Activated CD4-positive, alpha-beta T cell treated with anti-CD3 and anti-CD28 coated beads, Interleukin-2, Interleukin-6, amounts not matched to agents 100 ng/mL and 50 ng/mL, durations not matched to agents 16 hours and 8 hours (primary cell): ENCODE measurements around the gene NRP1.

Source experiments
- DNase-seq: peaks from one replicate; pipeline ENCODE4 v3.0.0-alpha.2; 2020

Gene NRP1

GRCh38 chr10:33256458-33256857 is 78.0 kb downstream of the NRP1 start:
- DNase-seq = no peak

- no peak for DNase-seq
These were observed 79.8 kb downstream of the NRP1 start for GRCh38 chr10:33254556-33255160.

- no peak for DNase-seq
These were observed 81.1 kb downstream of the NRP1 start for GRCh38 chr10:33253411-33253810.

- DNase-seq = peak; percentile 34
These were observed 81.7 kb downstream of the NRP1 start for GRCh38 chr10:33252794-33253203.

GRCh38 chr10:33252324-33252723 is 82.1 kb downstream of the NRP1 start:
- DNase-seq = no peak

GRCh38 chr10:33249659-33250345 is 84.7 kb downstream of the NRP1 start:
- no peak for DNase-seq

- no peak for DNase-seq
These were observed 85.3 kb downstream of the NRP1 start for GRCh38 chr10:33249137-33249536.

GRCh38 chr10:33248638-33249037 is 85.8 kb downstream of the NRP1 start:
- peak; percentile 72 for DNase-seq

- DNase-seq = no peak
These were observed 87.1 kb downstream of the NRP1 start for GRCh38 chr10:33247221-33247922.

- DNase-seq = no peak
These were observed 89.1 kb downstream of the NRP1 start for GRCh38 chr10:33245343-33245742.

GRCh38 chr10:33244354-33244967 is 90.0 kb downstream of the NRP1 start:
- DNase-seq = no peak

- DNase-seq = no peak
These were observed 90.8 kb downstream of the NRP1 start for GRCh38 chr10:33243703-33244102.

GRCh38 chr10:33242931-33243330 is 91.5 kb downstream of the NRP1 start:
- no peak for DNase-seq

GRCh38 chr10:33241351-33241750 is 93.1 kb downstream of the NRP1 start:
- DNase-seq = no peak

GRCh38 chr10:33240931-33241330 is 93.5 kb downstream of the NRP1 start:
- DNase-seq = no peak

- no peak for DNase-seq
These were observed 94.2 kb downstream of the NRP1 start for GRCh38 chr10:33240258-33240657.

- DNase-seq = no peak
These were observed 95.2 kb downstream of the NRP1 start for GRCh38 chr10:33239257-33239656.

GRCh38 chr10:33238643-33239042 is 95.8 kb downstream of the NRP1 start:
- DNase-seq = no peak

GRCh38 chr10:33237736-33238624 is 96.5 kb downstream of the NRP1 start:
- DNase-seq = no peak

- DNase-seq = no peak
These were observed 97.6 kb downstream of the NRP1 start for GRCh38 chr10:33236916-33237315.

- no peak for DNase-seq
These were observed 98.5 kb downstream of the NRP1 start for GRCh38 chr10:33235951-33236350.

- DNase-seq = no peak
These were observed 99.1 kb downstream of the NRP1 start for GRCh38 chr10:33235251-33235884.
